CD8-positive, alpha-beta memory T cell (primary cell): ENCODE measurements around the gene UGT1A5. TPM values are rescaled to one million over a fixed set of nuclear protein-coding genes. Genes with fewer than 3 reads are reported as not detected.
A peak's percentile ranks its signal among the peaks of the same experiment; 100 is the strongest.
"Not testable (repeated sequence)": the region's sequence is repeated elsewhere in the genome, so short reads cannot be mapped to it uniquely, and the experiment has no call there.

Source experiments
- CTCF ChIA-PET: fragments of 350-600 bp; sonication (Branson Sonifier 250); formaldehyde crosslinking; loops from one replicate; lab custom pipeline; 2021; ENCODE audit warnings: antibody characterized with exemption; lab: Charles Lee
- POLR2A ChIA-PET: fragments of 350-600 bp; sonication (Branson Sonifier 250); formaldehyde crosslinking; loops from one replicate; lab custom pipeline; 2021; ENCODE audit warnings: antibody characterized with exemption; lab: Charles Lee
- DNase-seq, 5 donors: peaks; one replicate each; pipeline versions ENCODE4 v3.0.0 to v3.0.0-alpha.2; 2020 to 2022; ENCODE audit warnings: mixed read lengths in 1 of 5
- H3K27ac ChIP-seq: one replicate; pipeline ENCODE4 v1.7.0; 2013; ENCODE audit warnings: low read depth, mild to moderate bottlenecking, low read length, moderate library complexity
- H3K27me3 ChIP-seq: 2 replicates; pipeline ENCODE4 v1.7.0; 2013; ENCODE audit warnings: low read length, mild to moderate bottlenecking; ENCODE audit not compliant: insufficient read depth, poor library complexity, severe bottlenecking
- H3K36me3 ChIP-seq: 2 replicates; pipeline ENCODE4 v1.7.0; 2013; ENCODE audit warnings: mild to moderate bottlenecking, low read length, moderate library complexity; ENCODE audit not compliant: insufficient read depth
- H3K4me1 ChIP-seq: 2 replicates; pipeline ENCODE4 v1.7.0; 2013; ENCODE audit warnings: mild to moderate bottlenecking, low read length, moderate library complexity; ENCODE audit not compliant: insufficient read depth
- H3K4me3 ChIP-seq: 2 replicates; pipeline ENCODE4 v1.7.0; 2013; ENCODE audit warnings: mild to moderate bottlenecking, low read length
- H3K9me3 ChIP-seq: 2 replicates; pipeline ENCODE4 v1.7.0; 2013; ENCODE audit warnings: mild to moderate bottlenecking, low read length
- H3K27ac Mint-ChIP-seq, 8 donors: one replicate each; pipeline ENCODE4 v1.8.0; 2020 to 2021; ENCODE audit warnings: mixed read lengths in 8 of 8, mild to moderate bottlenecking in 6 of 8, inconsistent platforms in 3 of 8, moderate library complexity in 3 of 8
- H3K27me3 Mint-ChIP-seq, 2 donors: one replicate each; pipeline ENCODE4 v1.8.0; 2020 to 2021; ENCODE audit warnings: mixed read lengths in 2 of 2, mild to moderate bottlenecking in 1 of 2, moderate library complexity in 1 of 2
- H3K36me3 Mint-ChIP-seq, 3 donors: one replicate each; pipeline ENCODE4 v1.8.0; 2020 to 2021; ENCODE audit warnings: mixed read lengths in 3 of 3, inconsistent platforms in 1 of 3, mild to moderate bottlenecking in 1 of 3
- H3K4me1 Mint-ChIP-seq, 3 donors: one replicate each; pipeline ENCODE4 v1.8.0; 2020 to 2021; ENCODE audit warnings: mixed read lengths in 3 of 3, inconsistent platforms in 1 of 3, mild to moderate bottlenecking in 1 of 3
- H3K4me3 Mint-ChIP-seq, 7 donors: one replicate each; pipeline ENCODE4 v1.8.0; 2020 to 2021; ENCODE audit warnings: mixed read lengths in 7 of 7, mild to moderate bottlenecking in 6 of 7, moderate library complexity in 4 of 7, inconsistent platforms in 2 of 7
- H3K9me3 Mint-ChIP-seq, 5 donors: one replicate each; pipeline ENCODE4 v1.8.0; 2020 to 2022; ENCODE audit warnings: mixed read lengths in 5 of 5, mild to moderate bottlenecking in 3 of 5, moderate library complexity in 2 of 5, inconsistent platforms in 1 of 5
- polyA plus RNA-seq: library from polyadenylated mRNA; unstranded; fragments of 300-500 nt; fragmentation: Illumina TruSeq; gene quantifications from one replicate; pipeline ENCODE4 v1.2.3, GENCODE V29; 2021
- total RNA-seq, 2 experiments: library from RNA; stranded (reverse); gene quantifications; one replicate each; pipeline ENCODE4 v1.2.3, GENCODE V29; 2021

Gene UGT1A5
- total and polyA plus RNA-seq, 3 experiments from 2014 or later = not detected

DNA sequence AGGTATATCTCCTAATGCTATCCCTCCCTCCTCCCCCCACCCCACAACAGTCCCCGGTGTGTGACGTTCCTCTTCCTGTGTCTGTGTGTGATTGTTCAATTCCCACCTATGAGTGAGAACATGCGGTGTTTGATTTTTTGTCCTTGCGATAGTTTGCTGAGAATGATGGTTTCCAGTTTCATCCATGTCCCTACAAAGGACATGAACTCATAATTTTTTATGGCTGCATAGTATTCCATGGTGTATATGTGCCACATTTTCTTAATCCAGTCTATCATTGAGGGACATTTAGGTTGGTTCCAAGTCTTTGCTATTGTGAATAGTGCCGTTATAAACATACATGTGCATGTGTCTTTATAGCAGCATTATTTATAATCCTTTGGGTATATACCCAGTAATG is 11.9 kb upstream of the UGT1A5 start:
- H3K4me1 Mint-ChIP-seq = not testable (repeated sequence)

DNA sequence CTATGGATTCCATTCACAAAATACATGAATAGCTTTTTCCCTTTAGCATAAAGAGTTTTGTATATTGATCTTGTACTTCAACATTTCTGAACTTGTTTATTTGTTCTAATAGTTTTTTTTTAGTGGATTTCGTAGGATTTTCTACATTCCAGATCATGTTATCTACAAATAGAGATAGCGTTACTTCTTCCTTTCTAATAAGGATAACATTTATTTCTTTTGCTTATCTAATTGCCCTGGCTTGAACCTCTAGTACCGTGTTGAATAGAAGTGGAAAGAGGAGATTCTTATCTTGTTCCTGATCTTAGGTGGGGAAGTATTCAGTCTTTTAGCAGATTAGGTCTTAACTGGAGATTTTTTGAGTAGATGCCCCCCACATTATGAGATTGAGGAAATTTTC is 10.5 kb upstream of the UGT1A5 start:
- ChIA-PET POLR2A (no interaction called here), CTCF (no interaction called here)
- peaks cover 17 to 29% of the 10 kb centered on the region in 2 donors for H3K27me3 Mint-ChIP-seq

More for the DNA sequence above, 11.9 kb upstream of the UGT1A5 start:
- H3K4me3 Mint-ChIP-seq, H3K27ac Mint-ChIP-seq, H3K4me3 ChIP-seq, H3K9me3 ChIP-seq, H3K4me1 ChIP-seq, H3K36me3 ChIP-seq, CTCF ChIA-PET, H3K36me3 Mint-ChIP-seq, DNase-seq, H3K9me3 Mint-ChIP-seq, H3K27ac ChIP-seq, H3K27me3 ChIP-seq, POLR2A ChIA-PET: not testable (repeated sequence)
- peaks cover 15 to 30% of the 10 kb centered on the region in 2 donors for H3K27me3 Mint-ChIP-seq

DNA sequence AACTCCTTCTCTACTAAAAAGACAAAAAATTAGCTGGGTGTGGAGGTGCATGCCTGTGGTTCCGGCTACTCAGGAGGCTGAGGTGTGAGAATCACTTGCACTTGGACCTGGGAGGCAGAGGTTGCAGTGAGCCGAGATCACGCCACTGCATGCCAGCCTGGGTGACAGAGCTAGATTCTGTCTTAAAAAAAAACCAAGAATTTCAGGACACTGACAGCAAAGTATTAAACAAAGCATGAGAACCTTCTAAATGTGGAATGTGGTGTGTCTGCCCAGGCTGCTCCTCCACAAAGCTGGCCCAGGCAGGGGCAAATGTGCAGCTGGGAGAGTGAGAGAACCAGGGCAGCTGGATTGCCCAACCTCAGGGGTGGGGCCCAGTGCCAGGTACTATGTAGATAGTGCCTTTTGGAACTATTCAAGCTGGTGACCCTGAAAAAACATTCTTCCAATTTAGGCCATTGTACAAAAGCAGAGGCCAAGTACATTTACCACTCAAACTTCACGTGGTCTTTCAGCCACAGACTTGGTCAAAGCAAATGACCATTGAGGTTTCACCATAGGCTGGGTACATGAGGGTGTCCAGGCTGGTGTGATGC is 6.7 kb upstream of the UGT1A5 start:
- Histone ChIP-seq H3K4me3 (no peak overlapping the region), H3K4me1 (no peaks in the 10 kb centered on the region), H3K9me3 (no peaks in the 10 kb centered on the region), H3K27ac (no peak overlapping the region), H3K27me3 (no peaks in the 10 kb centered on the region), H3K36me3 (no peaks in the 10 kb centered on the region)
- ChIA-PET POLR2A (no interaction called here), CTCF (interaction anchor here (1.2 kb wide), 1 partner anchor 10 kb away, joined by 3 read pairs; no protein-coding TSS in a partner anchor)
- Mint-ChIP-seq H3K27me3 (peaks cover 22 to 26% of the 10 kb centered on the region in 2 donors), H3K4me1 (no peaks in the 10 kb centered on the region), H3K4me3 (no peak overlapping the region), H3K9me3 (peaks cover 0 to 6% (median 4%) of the 10 kb centered on the region in 5 donors), H3K27ac (no peak overlapping the region), H3K36me3 (peaks cover 0 to 2% (median 0%) of the 10 kb centered on the region in 3 donors)
- no peak for DNase-seq

More for the DNA sequence above, 10.5 kb upstream of the UGT1A5 start:
- Mint-ChIP-seq H3K27ac (no peak overlapping the region), H3K4me1 (no peaks in the 10 kb centered on the region), H3K4me3 (no peak overlapping the region), H3K9me3 (peaks cover 0 to 6% (median 4%) of the 10 kb centered on the region in 5 donors), H3K36me3 (peaks cover 0 to 2% (median 0%) of the 10 kb centered on the region in 3 donors)
- no peaks in the 10 kb centered on the region for H3K36me3 ChIP-seq
- no peaks in the 10 kb centered on the region for H3K9me3 ChIP-seq
- H3K27ac ChIP-seq = no peak overlapping the region
- no peaks in the 10 kb centered on the region for H3K27me3 ChIP-seq
- no peak overlapping the region for H3K4me3 ChIP-seq
- no peak for DNase-seq
- no peaks in the 10 kb centered on the region for H3K4me1 ChIP-seq

DNA sequence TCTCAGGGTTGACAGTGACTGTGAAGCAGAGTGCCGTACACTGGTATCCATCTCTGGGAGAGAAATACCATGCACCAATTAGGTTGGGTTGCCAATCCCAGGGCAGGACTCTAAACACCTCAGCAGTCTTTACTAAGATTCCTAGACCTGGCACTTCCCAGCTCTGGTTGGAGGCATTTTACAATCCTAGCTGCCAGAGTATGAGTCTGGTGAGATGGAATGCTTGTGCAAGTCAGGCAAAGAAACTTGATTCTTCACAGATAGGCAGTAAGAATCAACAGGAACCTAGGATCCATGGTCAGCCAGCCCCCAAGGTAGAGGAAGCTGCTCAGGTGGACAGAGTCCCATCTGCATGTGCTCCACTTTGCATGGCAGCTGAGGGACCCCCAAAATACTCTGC is 6.0 kb upstream of the UGT1A5 start:
- Mint-ChIP-seq H3K36me3 (peaks cover 0 to 2% (median 0%) of the 10 kb centered on the region in 3 donors), H3K4me1 (no peaks in the 10 kb centered on the region), H3K27me3 (peaks cover 22 to 32% of the 10 kb centered on the region in 2 donors), H3K9me3 (peaks cover 0 to 6% (median 4%) of the 10 kb centered on the region in 5 donors), H3K27ac (no peak overlapping the region), H3K4me3 (no peak overlapping the region)
- Histone ChIP-seq H3K36me3 (no peaks in the 10 kb centered on the region), H3K4me3 (no peak overlapping the region), H3K27ac (no peak overlapping the region), H3K27me3 (no peaks in the 10 kb centered on the region), H3K4me1 (no peaks in the 10 kb centered on the region), H3K9me3 (no peaks in the 10 kb centered on the region)
- ChIA-PET POLR2A (interaction anchor here (0.7 kb wide), 1 partner anchor 11 kb away, joined by 7 read pairs; no protein-coding TSS in a partner anchor), CTCF (interaction anchor here (1.2 kb wide), 1 partner anchor 10 kb away, joined by 3 read pairs; no protein-coding TSS in a partner anchor)
- DNase-seq = no peak

DNA sequence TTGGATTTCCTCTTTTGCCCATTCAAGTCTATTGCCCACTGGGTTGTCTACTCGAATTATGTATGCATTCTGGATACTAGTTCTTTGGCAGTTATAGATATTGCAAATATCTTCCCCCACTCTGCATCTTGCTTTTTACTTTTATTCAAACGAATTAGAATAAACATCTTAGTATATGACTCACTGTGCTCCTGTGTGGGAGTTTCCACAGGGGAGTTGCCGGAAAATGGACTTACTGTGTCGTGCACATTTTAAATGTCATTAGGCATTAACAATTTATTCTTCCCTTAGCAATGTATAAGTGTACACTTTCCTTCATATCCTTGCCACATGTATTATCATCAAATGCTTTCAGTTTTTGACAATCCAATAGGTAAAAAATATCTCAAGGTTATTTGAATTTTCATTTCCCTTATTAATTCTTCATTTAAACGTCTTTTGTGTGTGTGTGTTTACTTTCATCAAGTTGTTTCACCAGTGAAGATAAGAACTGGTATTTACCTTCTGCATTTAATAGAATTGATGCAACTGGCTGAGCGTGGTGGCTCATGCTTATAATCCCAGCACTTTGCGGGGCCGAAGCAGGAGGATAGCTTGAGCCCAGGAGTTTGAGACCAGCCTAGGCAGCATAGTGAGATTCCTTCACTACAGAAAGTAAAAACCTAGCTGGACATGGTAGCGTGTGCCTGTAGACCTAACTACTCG is 4.6 kb upstream of the UGT1A5 start:
- ChIA-PET CTCF (no interaction called here), POLR2A (no interaction called here)
- Mint-ChIP-seq H3K4me1 (no peaks in the 10 kb centered on the region), H3K27me3 (peaks cover 24 to 38% of the 10 kb centered on the region in 2 donors), H3K36me3 (peaks cover 0 to 2% (median 0%) of the 10 kb centered on the region in 3 donors), H3K4me3 (no peak overlapping the region), H3K27ac (no peak overlapping the region), H3K9me3 (peaks cover 0 to 6% (median 4%) of the 10 kb centered on the region in 5 donors)
- H3K4me3 ChIP-seq = no peak overlapping the region
- H3K36me3 ChIP-seq = no peaks in the 10 kb centered on the region
- H3K4me1 ChIP-seq = no peaks in the 10 kb centered on the region
- no peaks in the 10 kb centered on the region for H3K27me3 ChIP-seq
- DNase-seq = no peak
- H3K27ac ChIP-seq = no peak overlapping the region
- H3K9me3 ChIP-seq = no peaks in the 10 kb centered on the region

DNA sequence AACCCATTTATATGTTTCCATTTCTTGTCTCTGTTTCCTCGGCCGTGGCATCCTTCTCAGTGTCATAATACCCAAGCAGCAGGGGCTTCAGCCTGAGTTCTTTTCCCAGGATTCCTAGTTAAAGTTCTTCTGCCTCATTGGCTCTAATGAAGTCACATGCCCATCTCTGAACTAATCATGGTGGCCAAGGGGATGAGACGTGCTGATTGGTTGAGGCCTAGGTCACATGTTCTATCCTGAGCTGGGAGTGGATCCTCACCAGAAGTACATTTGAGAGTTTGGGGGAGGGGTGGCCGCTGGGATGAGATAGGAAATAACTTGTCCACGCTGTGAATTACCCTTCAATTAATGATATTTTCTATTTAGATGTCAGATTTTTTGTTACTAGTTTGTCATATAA is 3.8 kb upstream of the UGT1A5 start:
- ChIA-PET CTCF (no interaction called here), POLR2A (no interaction called here)
- Mint-ChIP-seq H3K27ac (no peak overlapping the region), H3K4me3 (no peak overlapping the region), H3K9me3 (peaks cover 0 to 5% (median 4%) of the 10 kb centered on the region in 5 donors), H3K4me1 (no peaks in the 10 kb centered on the region), H3K36me3 (peaks cover 0 to 2% (median 0%) of the 10 kb centered on the region in 3 donors), H3K27me3 (peaks cover 25 to 46% of the 10 kb centered on the region in 2 donors)
- no peak overlapping the region for H3K27ac ChIP-seq
- H3K9me3 ChIP-seq = no peaks in the 10 kb centered on the region
- DNase-seq = no peak
- no peaks in the 10 kb centered on the region for H3K36me3 ChIP-seq
- H3K4me3 ChIP-seq = no peak overlapping the region
- no peaks in the 10 kb centered on the region for H3K4me1 ChIP-seq
- H3K27me3 ChIP-seq = no peaks in the 10 kb centered on the region

DNA sequence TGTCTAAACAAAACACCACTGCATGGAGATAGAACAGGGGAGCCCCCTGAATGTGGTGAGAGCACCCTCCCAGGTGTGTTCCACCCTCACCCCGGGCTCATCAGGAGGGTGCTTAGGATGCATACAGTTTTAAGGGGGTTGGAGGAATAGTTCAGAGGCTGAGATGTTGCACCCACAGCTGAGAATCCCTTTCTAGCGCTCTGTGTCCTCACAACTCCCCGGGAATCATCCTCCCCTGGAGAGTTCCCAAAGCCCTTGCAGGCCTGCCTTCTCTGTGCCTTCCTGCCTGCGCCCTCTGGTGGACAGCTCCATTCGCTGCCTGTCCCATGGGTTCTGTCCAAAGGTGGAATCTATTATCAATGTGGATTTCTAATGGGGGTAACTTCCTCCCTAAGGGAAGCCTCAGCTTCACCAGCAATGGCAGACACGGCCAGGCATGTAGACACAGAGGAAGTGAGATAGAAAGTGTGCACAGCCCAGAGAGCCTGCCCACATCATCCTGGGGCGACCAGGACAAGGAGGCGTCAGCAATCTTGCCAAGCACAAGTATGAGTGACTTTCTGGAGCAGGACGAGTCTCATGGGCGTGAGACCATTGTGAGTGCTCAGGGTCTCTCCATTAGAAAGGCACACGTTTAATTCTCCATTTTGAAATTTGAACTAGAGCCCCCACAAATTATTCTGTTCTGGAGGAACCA is 1.2 kb upstream of the UGT1A5 start:
- POLR2A ChIA-PET = no interaction called here
- Mint-ChIP-seq H3K27me3 (peaks cover 14 to 58% of the 10 kb centered on the region in 2 donors), H3K27ac (no peak overlapping the region), H3K4me3 (no peak overlapping the region), H3K36me3 (no peaks in the 10 kb centered on the region), H3K9me3 (no peaks in the 10 kb centered on the region), H3K4me1 (no peaks in the 10 kb centered on the region)
- no peak overlapping the region for H3K4me3 ChIP-seq
- H3K36me3 ChIP-seq = no peaks in the 10 kb centered on the region
- H3K27ac ChIP-seq = no peak overlapping the region
- no peaks in the 10 kb centered on the region for H3K9me3 ChIP-seq
- no peaks in the 10 kb centered on the region for H3K27me3 ChIP-seq
- DNase-seq = peak; percentile 13 to 73 (median 34)
- H3K4me1 ChIP-seq = no peaks in the 10 kb centered on the region
- CTCF ChIA-PET = interaction anchor here (1.1 kb wide), 1 partner anchor 17 kb away, joined by 3 read pairs; no protein-coding TSS in a partner anchor

DNA sequence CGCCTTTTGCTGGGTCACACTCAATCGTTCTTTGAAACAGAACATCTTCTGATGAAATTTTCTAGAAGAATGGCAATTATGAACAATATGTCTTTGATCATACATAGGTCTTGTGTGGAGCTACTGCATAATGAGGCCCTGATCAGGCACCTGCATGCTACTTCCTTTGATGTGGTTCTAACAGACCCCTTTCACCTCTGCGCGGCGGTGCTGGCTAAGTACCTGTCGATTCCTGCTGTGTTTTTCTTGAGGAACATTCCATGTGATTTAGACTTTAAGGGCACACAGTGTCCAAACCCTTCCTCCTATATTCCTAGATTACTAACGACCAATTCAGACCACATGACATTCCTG is 532 bp downstream of the UGT1A5 start:
- H3K4me1 ChIP-seq = no peaks in the 10 kb centered on the region
- peaks cover 22 to 65% of the 10 kb centered on the region in 2 donors for H3K27me3 Mint-ChIP-seq
- no peak overlapping the region for H3K27ac Mint-ChIP-seq
- H3K27me3 ChIP-seq = no peaks in the 10 kb centered on the region
- ChIA-PET CTCF (no interaction called here), POLR2A (no interaction called here)
- no peaks in the 10 kb centered on the region for H3K4me1 Mint-ChIP-seq
- no peak overlapping the region for H3K4me3 Mint-ChIP-seq
- DNase-seq = no peak
- no peaks in the 10 kb centered on the region for H3K36me3 Mint-ChIP-seq
- H3K4me3 ChIP-seq = no peak overlapping the region
- H3K9me3 ChIP-seq = no peaks in the 10 kb centered on the region
- H3K36me3 ChIP-seq = no peaks in the 10 kb centered on the region
- no peaks in the 10 kb centered on the region for H3K9me3 Mint-ChIP-seq
- no peak overlapping the region for H3K27ac ChIP-seq
